ENCODE results near the gene AK1.

The AK1 gene

GRCh38 chr9:127915801-127916719 lies 38.6 kb upstream of the AK1 start:
- DNase-seq (ENCODE audit: low spot score): no peak

GRCh38 chr9:127915325-127915752 lies 37.9 kb upstream of the AK1 start:
- TF ChIP-seq, protein P1, sequence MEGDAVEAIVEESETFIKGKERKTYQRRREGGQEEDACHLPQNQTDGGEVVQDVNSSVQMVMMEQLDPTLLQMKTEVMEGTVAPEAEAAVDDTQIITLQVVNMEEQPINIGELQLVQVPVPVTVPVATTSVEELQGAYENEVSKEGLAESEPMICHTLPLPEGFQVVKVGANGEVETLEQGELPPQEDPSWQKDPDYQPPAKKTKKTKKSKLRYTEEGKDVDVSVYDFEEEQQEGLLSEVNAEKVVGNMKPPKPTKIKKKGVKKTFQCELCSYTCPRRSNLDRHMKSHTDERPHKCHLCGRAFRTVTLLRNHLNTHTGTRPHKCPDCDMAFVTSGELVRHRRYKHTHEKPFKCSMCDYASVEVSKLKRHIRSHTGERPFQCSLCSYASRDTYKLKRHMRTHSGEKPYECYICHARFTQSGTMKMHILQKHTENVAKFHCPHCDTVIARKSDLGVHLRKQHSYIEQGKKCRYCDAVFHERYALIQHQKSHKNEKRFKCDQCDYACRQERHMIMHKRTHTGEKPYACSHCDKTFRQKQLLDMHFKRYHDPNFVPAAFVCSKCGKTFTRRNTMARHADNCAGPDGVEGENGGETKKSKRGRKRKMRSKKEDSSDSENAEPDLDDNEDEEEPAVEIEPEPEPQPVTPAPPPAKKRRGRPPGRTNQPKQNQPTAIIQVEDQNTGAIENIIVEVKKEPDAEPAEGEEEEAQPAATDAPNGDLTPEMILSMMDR (IDR thresholded peaks at IDR 0.05; ENCODE audit: extremely low read depth, missing control alignments): no peak

More at GRCh38 chr9:127915801-127916719, 38.6 kb upstream of the AK1 start:
- TF ChIP-seq, protein P1 (IDR thresholded peaks at IDR 0.05; ENCODE audit: extremely low read depth, missing control alignments): no peak

GRCh38 chr9:127913682-127914081 lies 36.2 kb upstream of the AK1 start:
- TF ChIP-seq, protein P1 (IDR thresholded peaks at IDR 0.05; ENCODE audit: extremely low read depth, missing control alignments): no peak
- DNase-seq (ENCODE audit: low spot score): no peak

More at GRCh38 chr9:127915325-127915752, 37.9 kb upstream of the AK1 start:
- no peak for DNase-seq (ENCODE audit: low spot score)

GRCh38 chr9:127912882-127913281 lies 35.4 kb upstream of the AK1 start:
- TF ChIP-seq, protein P1 (IDR thresholded peaks at IDR 0.05; ENCODE audit: extremely low read depth, missing control alignments): no peak

GRCh38 chr9:127912296-127912695 lies 34.8 kb upstream of the AK1 start:
- TF ChIP-seq, protein P1 (IDR thresholded peaks at IDR 0.05; ENCODE audit: extremely low read depth, missing control alignments): no peak
- no peak for DNase-seq (ENCODE audit: low spot score)

More at GRCh38 chr9:127912882-127913281, 35.4 kb upstream of the AK1 start:
- no peak for DNase-seq (ENCODE audit: low spot score)

- TF ChIP-seq, protein P1 (IDR thresholded peaks at IDR 0.05; ENCODE audit: extremely low read depth, missing control alignments): no peak
- DNase-seq (ENCODE audit: low spot score): no peak
Observed at GRCh38 chr9:127910613-127911205, 33.2 kb upstream of the AK1 start.

DNA sequence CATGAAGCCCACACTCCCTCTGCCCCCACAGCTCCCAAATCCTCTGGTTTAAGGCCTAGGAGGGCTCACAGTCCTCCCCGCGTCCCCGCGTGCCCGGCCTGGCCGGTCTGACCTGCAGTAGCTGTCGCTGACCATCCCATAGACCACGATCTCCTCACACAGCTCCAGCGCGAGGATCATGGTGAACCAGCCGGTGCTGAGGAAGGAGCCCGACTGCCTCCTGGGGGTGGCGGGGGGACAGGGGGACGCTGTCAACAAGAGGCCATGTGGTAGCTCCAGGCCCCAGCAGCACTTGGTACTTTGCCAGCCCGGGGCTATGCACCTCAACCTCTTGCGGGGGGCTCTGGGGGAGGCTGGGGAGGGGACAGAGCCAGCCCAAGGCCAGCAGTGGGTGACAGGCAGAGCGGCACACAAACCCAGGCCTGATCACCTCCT lies 32.4 kb upstream of the AK1 start:
- no peak for DNase-seq (ENCODE audit: low spot score)
- TF ChIP-seq, protein P1 (IDR thresholded peaks at IDR 0.05; ENCODE audit: extremely low read depth, missing control alignments): no peak
